GM23338 (cell line): ENCODE results near the gene BAHCC1.

Experiments
- CREB1 ChIP-seq: fragments of 250-450 bp; sonication (Bioruptor Pico); IDR thresholded peaks from 2 replicates; pipeline ENCODE4 v1.5.0; 2020; ENCODE audit warnings: low read depth, mild to moderate bottlenecking, moderate library complexity
- EZH2 ChIP-seq: fragments of 200-600 bp; sonication (generic); IDR thresholded peaks from one replicate; pipeline ENCODE4 v1.8.0; 2017; ENCODE audit warnings: antibody characterized with exemption, mild to moderate bottlenecking, low read depth; ENCODE audit not compliant: unreplicated experiment
- EZH2phosphoT487 ChIP-seq: fragments of 200-600 bp; sonication (generic); IDR thresholded peaks from one replicate; pipeline ENCODE4 v1.8.1; 2018; ENCODE audit warnings: antibody characterized with exemption; ENCODE audit not compliant: unreplicated experiment
- JUNB ChIP-seq: IDR thresholded peaks from one replicate; pipeline ENCODE4 v1.6.1; 2016; ENCODE audit warnings: antibody characterized with exemption; ENCODE audit not compliant: unreplicated experiment
- NANOG ChIP-seq: IDR thresholded peaks from 2 replicates; pipeline ENCODE4 v1.6.1; 2016; ENCODE audit warnings: antibody characterized with exemption, borderline replicate concordance
- POLR2AphosphoS5 ChIP-seq: IDR thresholded peaks from 2 replicates; pipeline ENCODE4 v1.6.1; 2016; ENCODE audit warnings: antibody characterized with exemption, low read depth
- ZNF114 ChIP-seq: fragments of 250-450 bp; sonication (Bioruptor Pico); IDR thresholded peaks from 2 replicates; pipeline ENCODE4 v1.5.0; 2020; ENCODE audit warnings: mild to moderate bottlenecking, moderate library complexity
- ZNF331 ChIP-seq: fragments of 250-450 bp; sonication (Bioruptor Pico); IDR thresholded peaks from 2 replicates; pipeline ENCODE4 v1.5.0; 2020; ENCODE audit warnings: low read depth, mild to moderate bottlenecking, moderate library complexity
- TF ChIP-seq, protein P1 (sequence below), 2 experiments: fragments of 200-600 bp in 1 of 2; sonication (generic) in 1 of 2; conservative IDR thresholded peaks; 2 replicates each; pipeline versions ENCODE4 v1.5.1 to v1.6.1; 2016 to 2017; ENCODE audit warnings: antibody characterized with exemption in 2 of 2, low read depth in 2 of 2, mild to moderate bottlenecking in 2 of 2, moderate library complexity in 1 of 2
- TF ChIP-seq, protein P2 (sequence below): IDR thresholded peaks from one replicate; pipeline ENCODE4 v1.6.1; 2018; ENCODE audit warnings: antibody characterized with exemption; ENCODE audit not compliant: unreplicated experiment
- TF ChIP-seq, protein P3 (sequence below): IDR thresholded peaks from 2 replicates; pipeline ENCODE4 v1.6.1; 2016; ENCODE audit warnings: antibody characterized with exemption

DNA sequence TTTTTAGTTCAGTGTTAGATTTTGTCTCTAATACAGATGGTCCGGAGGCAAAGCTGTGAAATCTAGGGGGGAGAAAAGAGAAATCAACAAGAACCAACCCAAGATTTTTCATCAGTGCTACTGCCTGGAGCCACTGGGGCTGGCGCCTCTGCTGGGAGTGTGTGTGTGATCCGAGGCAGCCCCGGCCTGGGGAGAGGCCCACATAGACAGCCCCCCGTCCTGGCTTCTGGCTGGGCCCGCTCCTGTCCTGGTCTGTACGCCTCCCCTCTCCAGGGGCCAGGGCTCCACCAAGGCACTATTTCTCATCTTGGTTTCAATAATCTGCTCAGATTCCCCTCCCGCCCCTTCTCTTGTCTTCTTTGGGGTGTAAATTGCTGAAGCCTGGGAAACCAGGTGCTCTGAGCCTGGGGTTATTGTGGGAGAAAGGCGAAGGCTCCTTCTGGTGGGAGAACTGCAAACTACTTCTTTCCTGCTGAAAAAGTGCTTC is 7.8 kb downstream of the BAHCC1 start:
- TF ChIP-seq, protein P1, sequence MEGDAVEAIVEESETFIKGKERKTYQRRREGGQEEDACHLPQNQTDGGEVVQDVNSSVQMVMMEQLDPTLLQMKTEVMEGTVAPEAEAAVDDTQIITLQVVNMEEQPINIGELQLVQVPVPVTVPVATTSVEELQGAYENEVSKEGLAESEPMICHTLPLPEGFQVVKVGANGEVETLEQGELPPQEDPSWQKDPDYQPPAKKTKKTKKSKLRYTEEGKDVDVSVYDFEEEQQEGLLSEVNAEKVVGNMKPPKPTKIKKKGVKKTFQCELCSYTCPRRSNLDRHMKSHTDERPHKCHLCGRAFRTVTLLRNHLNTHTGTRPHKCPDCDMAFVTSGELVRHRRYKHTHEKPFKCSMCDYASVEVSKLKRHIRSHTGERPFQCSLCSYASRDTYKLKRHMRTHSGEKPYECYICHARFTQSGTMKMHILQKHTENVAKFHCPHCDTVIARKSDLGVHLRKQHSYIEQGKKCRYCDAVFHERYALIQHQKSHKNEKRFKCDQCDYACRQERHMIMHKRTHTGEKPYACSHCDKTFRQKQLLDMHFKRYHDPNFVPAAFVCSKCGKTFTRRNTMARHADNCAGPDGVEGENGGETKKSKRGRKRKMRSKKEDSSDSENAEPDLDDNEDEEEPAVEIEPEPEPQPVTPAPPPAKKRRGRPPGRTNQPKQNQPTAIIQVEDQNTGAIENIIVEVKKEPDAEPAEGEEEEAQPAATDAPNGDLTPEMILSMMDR (conservative IDR thresholded peaks at IDR 0.05; ENCODE audit: low read depth in 2 of 2), result peak; percentile 40 to 42; a peak in 3 of 4 replicates
- no peak for TF ChIP-seq EZH2
- TF ChIP-seq, protein P2, sequence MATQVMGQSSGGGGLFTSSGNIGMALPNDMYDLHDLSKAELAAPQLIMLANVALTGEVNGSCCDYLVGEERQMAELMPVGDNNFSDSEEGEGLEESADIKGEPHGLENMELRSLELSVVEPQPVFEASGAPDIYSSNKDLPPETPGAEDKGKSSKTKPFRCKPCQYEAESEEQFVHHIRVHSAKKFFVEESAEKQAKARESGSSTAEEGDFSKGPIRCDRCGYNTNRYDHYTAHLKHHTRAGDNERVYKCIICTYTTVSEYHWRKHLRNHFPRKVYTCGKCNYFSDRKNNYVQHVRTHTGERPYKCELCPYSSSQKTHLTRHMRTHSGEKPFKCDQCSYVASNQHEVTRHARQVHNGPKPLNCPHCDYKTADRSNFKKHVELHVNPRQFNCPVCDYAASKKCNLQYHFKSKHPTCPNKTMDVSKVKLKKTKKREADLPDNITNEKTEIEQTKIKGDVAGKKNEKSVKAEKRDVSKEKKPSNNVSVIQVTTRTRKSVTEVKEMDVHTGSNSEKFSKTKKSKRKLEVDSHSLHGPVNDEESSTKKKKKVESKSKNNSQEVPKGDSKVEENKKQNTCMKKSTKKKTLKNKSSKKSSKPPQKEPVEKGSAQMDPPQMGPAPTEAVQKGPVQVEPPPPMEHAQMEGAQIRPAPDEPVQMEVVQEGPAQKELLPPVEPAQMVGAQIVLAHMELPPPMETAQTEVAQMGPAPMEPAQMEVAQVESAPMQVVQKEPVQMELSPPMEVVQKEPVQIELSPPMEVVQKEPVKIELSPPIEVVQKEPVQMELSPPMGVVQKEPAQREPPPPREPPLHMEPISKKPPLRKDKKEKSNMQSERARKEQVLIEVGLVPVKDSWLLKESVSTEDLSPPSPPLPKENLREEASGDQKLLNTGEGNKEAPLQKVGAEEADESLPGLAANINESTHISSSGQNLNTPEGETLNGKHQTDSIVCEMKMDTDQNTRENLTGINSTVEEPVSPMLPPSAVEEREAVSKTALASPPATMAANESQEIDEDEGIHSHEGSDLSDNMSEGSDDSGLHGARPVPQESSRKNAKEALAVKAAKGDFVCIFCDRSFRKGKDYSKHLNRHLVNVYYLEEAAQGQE, result no peak
- no peak for TF ChIP-seq ZNF114
- TF ChIP-seq, protein P3, sequence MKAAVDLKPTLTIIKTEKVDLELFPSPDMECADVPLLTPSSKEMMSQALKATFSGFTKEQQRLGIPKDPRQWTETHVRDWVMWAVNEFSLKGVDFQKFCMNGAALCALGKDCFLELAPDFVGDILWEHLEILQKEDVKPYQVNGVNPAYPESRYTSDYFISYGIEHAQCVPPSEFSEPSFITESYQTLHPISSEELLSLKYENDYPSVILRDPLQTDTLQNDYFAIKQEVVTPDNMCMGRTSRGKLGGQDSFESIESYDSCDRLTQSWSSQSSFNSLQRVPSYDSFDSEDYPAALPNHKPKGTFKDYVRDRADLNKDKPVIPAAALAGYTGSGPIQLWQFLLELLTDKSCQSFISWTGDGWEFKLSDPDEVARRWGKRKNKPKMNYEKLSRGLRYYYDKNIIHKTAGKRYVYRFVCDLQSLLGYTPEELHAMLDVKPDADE, result no peak
- no peak for TF ChIP-seq NANOG
- TF ChIP-seq ZNF331 (CRISPR knock-in tag), result no peak
- no peak for TF ChIP-seq CREB1 (CRISPR knock-in tag)
- no peak for TF ChIP-seq POLR2AphosphoS5
- no peak for TF ChIP-seq JUNB
- no peak for TF ChIP-seq EZH2phosphoT487
